Hematopoietic multipotent progenitor cell (in vitro differentiated cells): ENCODE data around the gene C1QB. TPM values are rescaled to one million over a fixed set of nuclear protein-coding genes. Genes with fewer than 3 reads are reported as not detected.
"Not testable (repeated sequence)": the region's sequence is repeated elsewhere in the genome, so short reads cannot be mapped to it uniquely, and the experiment has no call there.

ENCODE experiments used
- DNase-seq, 3 donors: peaks; one replicate each; pipeline ENCODE4 v3.0.0-alpha.2; 2011 to 2015; ENCODE audit warnings: low read depth in 2 of 3, low spot score in 2 of 3
- small RNA-seq: library from RNA; depleted of rRNA; stranded (forward); fragments of <200 nt; gene quantifications from one replicate; pipeline ENCODE3, GENCODE V24; 2012
- total RNA-seq: library from RNA; depleted of rRNA; stranded (reverse); fragments of >200 nt; gene quantifications from one replicate; pipeline ENCODE4 v1.2.3, GENCODE V29; 2012

Gene C1QB
- total RNA-seq, 1 donor = 0.27 TPM

DNA sequence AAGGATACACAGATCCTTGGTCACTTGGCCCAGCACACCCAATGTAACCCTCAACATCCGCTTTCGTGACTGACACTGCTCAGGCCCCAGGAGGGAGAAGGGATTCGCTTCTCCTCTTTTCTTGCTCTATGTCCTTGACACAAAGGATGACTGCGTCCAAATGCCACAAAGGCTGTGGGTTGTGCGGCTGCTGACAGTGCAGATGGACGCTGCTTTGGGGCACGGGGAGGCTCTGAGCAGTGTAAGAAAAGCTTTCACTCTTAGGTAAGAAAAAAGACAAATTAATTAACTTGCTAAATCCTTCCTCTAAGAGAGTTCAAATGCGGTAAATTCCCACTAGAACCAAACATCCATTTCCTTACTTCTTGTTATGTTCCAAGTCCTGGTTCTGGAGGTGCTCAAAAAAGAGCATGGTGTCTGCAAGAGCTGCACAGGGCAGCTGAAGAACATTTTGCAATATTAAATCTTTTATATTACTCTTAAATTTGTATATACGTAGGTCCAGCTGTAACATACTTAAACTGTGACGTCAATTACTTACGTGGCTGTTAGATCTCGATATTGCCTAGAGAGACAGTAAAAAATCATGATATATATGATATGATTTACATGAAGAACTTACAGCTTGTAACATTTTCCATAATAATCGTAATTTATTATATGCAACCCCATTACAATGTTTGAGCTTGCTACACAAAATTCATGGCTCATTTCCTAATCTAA lies 38.2 kb downstream of the C1QB start:
- DNase-seq = no peak

DNA sequence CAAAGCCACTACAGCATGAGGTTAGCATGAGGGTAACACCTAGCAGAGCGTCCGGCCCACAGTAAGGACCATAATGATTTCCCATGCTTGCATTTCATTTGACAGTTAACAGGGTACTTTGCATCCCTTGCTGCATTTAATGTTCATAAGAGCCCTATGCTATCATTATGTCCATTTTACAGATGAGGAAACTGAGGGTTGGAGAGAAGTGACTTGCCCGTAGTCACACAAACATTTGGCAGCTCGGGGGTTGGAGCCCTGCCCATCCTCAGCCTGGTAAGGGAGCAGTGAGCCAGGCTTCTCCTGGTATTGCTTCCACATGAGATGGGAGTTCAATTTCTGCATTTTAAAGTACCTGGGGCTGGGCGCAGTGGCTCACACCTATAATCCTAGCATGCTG lies 41.1 kb downstream of the C1QB start:
- no peak for DNase-seq

DNA sequence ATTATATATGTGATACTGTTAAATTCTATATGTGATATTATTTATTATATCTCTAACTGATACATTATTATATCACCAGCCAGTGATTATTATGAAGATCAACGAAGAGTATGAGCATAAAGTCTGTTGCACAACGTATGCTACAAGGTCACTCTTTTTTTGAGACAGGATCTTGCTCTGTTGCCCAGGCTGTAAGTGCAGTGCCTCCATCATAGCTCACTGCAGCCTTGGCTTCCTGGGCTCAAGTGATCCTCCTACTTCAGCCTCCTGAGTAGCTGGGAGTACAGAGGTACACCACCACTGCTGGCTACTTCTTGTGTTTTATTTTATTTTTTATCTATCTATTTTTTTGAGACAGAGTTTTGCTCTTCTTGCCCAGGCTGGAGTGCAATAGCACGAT lies 43.6 kb downstream of the C1QB start:
- DNase-seq = no peak

DNA sequence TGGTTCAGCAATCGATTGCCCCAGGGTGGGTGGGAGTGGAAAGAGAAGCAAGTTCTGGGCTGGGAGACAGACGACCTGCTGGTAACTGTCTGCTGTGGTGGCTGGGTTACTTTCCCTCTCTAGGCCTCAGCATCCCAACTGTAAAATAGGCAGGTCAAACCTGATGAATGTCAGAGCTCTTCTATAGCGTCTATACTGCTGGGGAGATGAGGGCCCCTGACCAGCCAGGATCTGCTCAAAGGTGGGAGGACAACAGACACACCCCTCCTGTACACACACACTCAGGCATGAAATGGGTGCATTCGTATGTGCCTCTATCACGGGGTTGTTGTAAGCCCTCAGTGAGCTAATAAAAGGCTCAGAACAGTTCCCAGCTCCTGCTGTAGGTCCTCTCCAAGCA lies 44.9 kb downstream of the C1QB start:
- no peak for DNase-seq

DNA sequence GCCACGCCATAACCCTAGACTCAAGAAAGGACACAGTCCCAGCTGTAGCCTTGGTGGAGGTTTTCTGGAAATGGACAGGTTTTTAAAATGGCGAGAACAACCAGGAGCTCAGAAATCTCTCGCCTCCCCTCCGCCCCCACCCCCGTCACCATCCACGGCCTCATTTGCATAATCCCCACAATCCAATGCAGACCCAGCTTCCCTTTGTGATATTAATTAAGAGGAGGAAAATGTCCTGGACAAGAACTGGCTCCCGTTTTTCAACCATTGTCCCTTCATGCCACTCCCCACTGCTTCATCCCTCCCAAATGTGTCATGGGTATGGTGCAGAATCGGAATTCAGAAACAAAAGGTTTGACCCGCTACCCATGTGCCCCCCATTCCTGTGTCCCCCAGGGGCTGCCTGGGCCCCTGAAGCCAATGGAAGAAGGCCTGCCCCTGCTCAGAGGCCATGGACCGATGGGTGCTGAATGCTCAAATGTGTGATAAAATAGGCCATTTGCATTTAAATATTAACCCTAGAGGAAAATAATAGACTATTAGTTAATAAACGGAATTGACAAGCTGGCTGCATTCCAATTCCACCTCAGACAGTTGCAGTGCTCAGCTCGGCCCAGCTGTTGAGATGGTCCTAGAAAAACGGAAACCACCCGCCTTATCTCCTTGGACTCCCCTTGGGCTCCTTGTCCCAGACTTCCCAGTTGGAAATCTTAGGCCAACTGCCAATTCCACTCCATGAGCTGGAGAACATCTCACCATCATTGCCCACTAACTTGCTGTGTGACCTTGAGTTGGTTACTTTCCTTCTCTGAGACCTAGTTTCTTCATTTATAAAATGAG lies 46.9 kb downstream of the C1QB start:
- DNase-seq = no peak

DNA sequence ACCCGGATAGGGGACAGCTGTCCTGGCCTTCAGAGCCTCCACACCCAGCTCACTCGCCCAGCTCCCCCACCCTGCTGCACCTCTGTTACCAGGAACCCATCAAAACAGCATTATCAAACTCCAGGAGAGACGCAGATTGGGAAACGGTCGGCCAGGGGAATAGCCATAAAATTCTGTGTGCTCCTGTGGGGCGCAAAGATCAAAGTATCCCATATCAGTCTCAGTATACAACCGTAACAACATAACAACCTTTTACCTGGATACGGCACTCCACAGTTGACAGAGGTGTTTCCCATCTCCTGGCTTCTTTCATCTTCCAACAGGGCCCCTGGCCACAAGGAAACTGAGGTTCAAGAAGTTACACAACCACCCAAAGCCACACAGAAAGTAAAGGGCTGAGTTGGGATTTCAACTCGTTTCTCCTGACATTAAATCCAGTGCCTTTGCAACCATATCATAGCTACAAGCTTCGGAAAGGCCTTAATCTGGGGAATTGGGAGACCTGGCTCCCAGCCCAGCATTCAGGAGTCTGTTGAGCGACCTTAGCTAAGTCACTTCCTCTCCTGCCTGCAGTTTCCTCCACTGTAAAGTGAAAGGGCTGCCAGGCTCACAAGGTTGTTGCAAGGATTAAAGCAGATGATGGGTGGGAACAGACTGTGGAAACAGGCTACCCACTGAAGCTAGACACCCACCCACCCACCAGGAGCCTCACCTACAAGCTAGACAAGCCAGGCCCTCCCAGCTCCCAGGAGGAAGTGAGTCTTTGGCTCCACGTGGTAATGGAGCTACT lies 49.5 kb downstream of the C1QB start:
- DNase-seq = no peak

DNA sequence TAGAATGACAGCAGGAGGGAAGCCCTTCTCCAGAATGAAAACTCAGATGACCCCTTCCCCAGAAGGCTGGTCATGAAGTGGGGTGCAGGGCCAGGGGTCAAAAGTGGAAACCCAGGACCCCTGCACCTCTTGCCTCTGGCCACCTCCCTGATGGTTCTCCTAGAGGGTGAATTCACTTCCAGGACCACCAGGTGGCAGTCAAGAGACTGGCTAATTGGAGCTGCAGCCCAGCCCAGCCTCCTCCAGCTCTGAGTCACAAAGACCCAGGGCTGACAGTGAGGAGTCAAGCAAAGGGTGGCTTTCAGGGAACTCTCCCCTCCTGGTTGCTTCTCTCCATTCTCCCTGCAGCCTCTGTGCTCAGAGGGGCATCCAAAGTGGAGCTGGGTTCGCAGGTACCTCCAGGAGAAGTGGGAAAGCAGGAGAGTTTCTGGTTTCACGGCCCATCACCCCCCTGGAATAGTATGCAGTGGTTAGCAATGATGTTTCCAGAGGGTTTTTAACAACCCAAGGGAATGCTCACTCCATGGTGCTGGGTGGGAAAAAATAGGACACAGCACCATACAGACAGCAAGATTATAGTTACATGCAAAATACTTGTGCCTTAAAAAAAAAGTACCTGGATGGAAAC lies 51.5 kb downstream of the C1QB start:
- DNase-seq = peak; percentile 19 to 89 (median 81)

DNA sequence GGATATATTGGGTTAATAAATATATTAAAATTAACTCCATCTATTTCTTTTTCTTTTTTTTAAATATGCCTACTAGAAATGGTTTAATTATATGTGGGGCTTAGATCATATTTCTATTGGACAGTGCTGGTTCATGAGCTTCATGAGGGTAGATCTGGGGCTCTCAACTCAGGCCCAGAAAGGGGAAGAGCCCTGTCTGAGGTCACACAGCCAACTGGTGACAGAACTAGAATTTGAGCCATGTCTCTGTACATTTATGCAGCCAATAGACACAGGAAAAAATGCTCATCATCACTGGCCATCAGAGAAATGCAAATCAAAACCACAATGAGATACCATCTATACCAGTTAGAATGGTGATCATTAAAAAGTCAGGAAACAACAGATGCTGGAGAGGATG lies 52.5 kb downstream of the C1QB start:
- no peak for DNase-seq

DNA sequence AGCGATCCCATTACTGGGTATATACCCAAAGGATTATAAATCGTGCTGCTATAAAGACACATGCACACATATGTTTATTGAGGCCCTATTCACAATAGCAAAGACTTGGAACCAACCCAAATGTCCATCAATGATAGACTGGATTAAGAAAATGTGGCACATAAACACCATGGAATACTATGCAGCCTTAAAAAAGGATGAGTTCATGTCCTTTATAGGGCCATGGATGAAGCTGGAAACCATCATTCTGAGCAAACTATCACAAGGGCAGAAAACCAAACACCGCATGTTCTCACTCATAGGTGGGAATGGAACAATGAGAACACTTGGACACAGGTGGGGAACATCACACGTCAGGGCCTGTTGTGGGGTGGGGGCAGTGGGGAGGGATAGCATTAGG lies 53.1 kb downstream of the C1QB start:
- DNase-seq = not testable (repeated sequence)

DNA sequence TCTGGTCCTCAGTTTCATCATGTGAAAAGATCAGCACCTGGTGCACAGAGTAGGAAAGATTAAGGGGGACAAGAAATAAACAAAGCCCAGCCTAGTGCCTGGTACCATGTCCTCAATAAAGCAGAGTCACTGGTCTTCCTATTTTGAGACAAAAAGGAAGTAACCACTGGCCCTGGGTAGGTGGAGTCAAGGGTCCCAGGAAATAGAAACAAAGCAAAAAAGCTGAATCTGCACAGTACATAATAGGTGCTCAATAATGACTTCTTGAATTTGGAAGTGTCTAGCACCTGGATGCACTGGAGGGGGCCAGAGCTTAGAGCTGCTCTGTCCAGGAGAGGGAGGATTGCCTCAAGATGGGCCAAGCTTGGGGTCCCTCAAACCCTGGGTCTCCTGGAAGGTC lies 55.7 kb downstream of the C1QB start:
- no peak for DNase-seq

DNA sequence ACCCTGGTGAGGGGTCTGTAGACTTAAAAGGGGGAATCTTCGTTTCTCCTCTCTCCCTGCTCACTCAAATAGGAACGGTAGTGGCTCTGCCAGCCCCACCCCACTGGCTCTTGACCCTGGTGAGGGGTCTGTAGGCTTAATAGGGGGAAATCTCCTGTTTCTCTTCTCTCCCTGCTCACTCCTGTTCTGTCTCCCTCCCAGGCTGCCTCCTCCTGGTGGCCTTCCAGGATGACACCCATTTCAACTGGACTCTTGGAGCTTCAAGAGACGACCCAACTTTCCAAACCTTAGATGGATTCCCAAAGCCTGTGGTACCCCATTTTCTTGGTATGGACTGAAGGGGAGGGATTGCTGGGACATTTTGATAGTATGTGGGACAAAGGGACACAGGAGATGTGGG lies 56.2 kb downstream of the C1QB start:
- DNase-seq = no peak

DNA sequence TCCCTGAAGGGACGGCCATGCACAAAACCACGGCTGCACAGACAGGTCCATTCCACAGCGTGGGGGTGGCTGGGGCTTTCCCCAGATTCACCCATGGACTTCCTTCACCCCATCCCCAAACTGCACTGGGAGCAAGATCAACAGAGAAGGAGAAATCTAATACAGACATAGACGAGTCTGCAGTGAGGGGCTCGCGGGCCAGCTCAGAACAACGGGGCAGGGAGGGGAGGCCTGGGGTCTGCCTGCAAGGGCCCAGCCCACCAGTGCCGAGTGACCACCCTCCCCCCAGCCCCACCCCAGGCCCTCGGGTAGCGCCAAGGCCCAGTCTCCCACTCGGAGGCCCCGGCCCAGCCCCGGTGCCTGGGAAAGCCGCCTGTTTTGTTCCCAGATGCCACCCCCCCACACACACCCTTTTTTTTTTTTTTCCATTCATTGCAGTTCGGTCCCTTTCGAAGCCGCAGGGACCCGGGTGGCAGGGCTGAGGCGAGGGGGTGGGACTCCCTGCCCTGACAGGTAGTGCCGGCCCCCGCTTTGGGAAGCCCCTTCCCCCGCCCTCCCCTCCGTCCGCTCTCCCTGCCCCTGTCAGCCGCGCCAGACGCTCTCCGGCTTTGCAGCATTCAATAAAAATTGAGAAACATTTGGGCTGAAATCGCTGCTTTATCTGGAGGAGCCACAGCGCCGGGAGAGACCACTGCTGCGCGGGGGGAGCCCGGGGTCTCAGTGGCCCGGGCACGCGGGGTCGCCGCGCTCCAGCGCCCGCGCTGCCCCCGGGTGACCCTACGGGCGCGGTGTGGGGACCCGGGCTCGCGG lies 57.1 kb downstream of the C1QB start:
- DNase-seq = peak in 2 of 3 donors; percentile 74 to 78

DNA sequence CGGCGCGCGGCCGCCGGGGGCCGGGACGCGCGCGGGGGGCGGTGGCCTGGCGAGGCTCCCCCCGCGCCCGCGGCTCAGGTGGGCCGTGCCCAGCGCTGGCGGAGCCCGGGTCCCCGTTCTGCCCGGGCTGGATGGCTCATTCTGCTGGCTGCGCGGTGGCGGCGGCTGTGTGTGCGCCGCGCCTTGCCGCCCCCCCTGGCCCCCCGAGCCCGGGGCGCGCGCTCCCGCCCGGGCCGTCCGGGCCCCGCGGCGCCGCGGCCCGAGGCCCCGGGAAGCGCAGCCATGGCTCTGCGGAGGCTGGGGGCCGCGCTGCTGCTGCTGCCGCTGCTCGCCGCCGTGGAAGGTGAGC lies 57.6 kb downstream of the C1QB start, which contains the start of gene EPHB2:
Gene EPHB2 (plus strand): TSS at position 139 of the 349 bp plus-strand sequence. CDS start 144 bp downstream, at position 283.
- peak in 1 of 3 donors; percentile 53 for DNase-seq

DNA sequence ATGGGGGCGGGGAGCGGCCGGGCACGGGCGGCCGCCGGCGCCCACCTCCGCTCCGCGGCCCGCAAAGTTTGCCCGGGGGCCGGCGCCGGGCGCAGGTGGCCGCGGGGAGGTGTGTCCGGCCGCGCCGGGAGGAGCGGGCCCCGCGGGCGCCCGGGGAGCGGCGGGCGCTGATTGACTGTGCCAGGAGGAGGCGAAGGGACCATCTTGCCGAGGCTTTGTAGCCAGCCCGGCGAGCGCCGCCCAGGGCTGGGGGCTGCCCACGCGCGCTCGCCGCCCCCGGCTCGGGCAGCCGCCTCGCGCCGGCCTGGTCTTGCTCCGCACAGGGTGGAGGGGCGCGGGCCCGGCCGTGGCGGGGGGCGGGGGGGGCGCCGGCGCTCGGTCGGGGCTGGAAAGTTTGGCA lies 58.0 kb downstream of the C1QB start:
- no peak for DNase-seq

Small RNA genes within 50 kb of the gene (small RNA-seq; reads per million reads assigned to genes)
- gene MIR6127 = not detected

Other genes with a start within 250 kb of the C1QB start
- gene ZBTB40, start 201.4 kb upstream of the C1QB start, total RNA-seq = 18.3 TPM
- not detected for gene EPHA8, start 89.7 kb upstream of the C1QB start, total RNA-seq
- 0.27 TPM for gene C1QA, start 16.6 kb upstream of the C1QB start, total RNA-seq
- gene C1QC, start 9.6 kb upstream of the C1QB start, total RNA-seq = under 0.01 TPM
- gene EPHB2, start 57.6 kb downstream of the C1QB start, total RNA-seq = under 0.01 TPM